NCI-H345 (cell line): ENCODE data around the gene INTS1.

Experiments
- DNase-seq: peaks from one replicate; lab custom pipeline; 2025; lab: John Stamatoyannopoulos, UW

Gene INTS1

GRCh38 chr7:1431226-1431625, 73.0 kb downstream of the INTS1 start:
- no peak for DNase-seq

GRCh38 chr7:1430056-1430845, 73.9 kb downstream of the INTS1 start:
- no peak for DNase-seq

GRCh38 chr7:1428941-1429501, 75.2 kb downstream of the INTS1 start:
- DNase-seq, result no peak

- no peak for DNase-seq
Measured at GRCh38 chr7:1427064-1427657, 77.0 kb downstream of the INTS1 start.

GRCh38 chr7:1426474-1426873, 77.7 kb downstream of the INTS1 start:
- DNase-seq, result no peak

- DNase-seq, result no peak
Measured at GRCh38 chr7:1425292-1426136, 78.7 kb downstream of the INTS1 start.

- no peak for DNase-seq
Measured at GRCh38 chr7:1424041-1424440, 80.1 kb downstream of the INTS1 start.

- no peak for DNase-seq
Measured at GRCh38 chr7:1423264-1423811, 80.9 kb downstream of the INTS1 start.

- peak; percentile 87 for DNase-seq
Measured at GRCh38 chr7:1422512-1423263, 81.5 kb downstream of the INTS1 start.

- no peak for DNase-seq
Measured at GRCh38 chr7:1421946-1422345, 82.2 kb downstream of the INTS1 start.

- DNase-seq, result no peak
Measured at GRCh38 chr7:1421020-1421790, 83.0 kb downstream of the INTS1 start.
